B cell (primary cell): ENCODE results near the gene OTOP3. TPM values are rescaled to one million over a fixed set of nuclear protein-coding genes. Genes with fewer than 3 reads are reported as not detected.

Experiments used
- ATAC-seq: fragments of 200-7000 bp; cut with Tn5 transposase; one replicate; pipeline ENCODE4 v1.10.0; 2021; ENCODE audit warnings: low read depth, mild to moderate bottlenecking, moderate number of reproducible peaks, moderate library complexity
- CTCF ChIA-PET: fragments of 350-600 bp; sonication (Branson Sonifier 250); formaldehyde crosslinking; loops from one replicate; lab custom pipeline; 2021; ENCODE audit warnings: antibody characterized with exemption, inconsistent platforms; lab: Charles Lee
- POLR2A ChIA-PET: fragments of 350-600 bp; sonication (Branson Sonifier 250); formaldehyde crosslinking; loops from one replicate; lab custom pipeline; 2021; ENCODE audit warnings: antibody characterized with exemption; lab: Charles Lee
- DNase-seq: peaks from one replicate; pipeline ENCODE4 v3.0.0; 2013
- H2AFZ ChIP-seq: 2 replicates; pipeline ENCODE4 v1.6.1; 2012; ENCODE audit warnings: mild to moderate bottlenecking, low read depth, low read length; ENCODE audit not compliant: insufficient read depth, poor library complexity, severe bottlenecking
- H3K27ac ChIP-seq, 2 donors: 1 replicate in 1 of 2; 2 replicates in 1 of 2; pipeline ENCODE4 v1.5.1; 2012 to 2013; ENCODE audit warnings: low read length in 2 of 2, mild to moderate bottlenecking in 2 of 2, moderate library complexity in 1 of 2
- H3K27me3 ChIP-seq, 4 experiments: fragments of 200-600 bp in 1 of 4; sonication (generic) in 1 of 4; replicated peaks in 1 of 4; 1 replicate in 2 of 4; 2 replicates in 2 of 4; pipeline versions ENCODE4 v1.6.1 to v1.7.0; 2013 to 2016; ENCODE audit warnings: low read length in 3 of 4, mild to moderate bottlenecking in 2 of 4, mixed read lengths in 1 of 4, moderate library complexity in 1 of 4; ENCODE audit not compliant: insufficient read depth in 4 of 4, control insufficient read depth in 3 of 4; ENCODE audit errors: control extremely low read depth in 1 of 4
- H3K36me3 ChIP-seq, 2 experiments: replicated peaks in 1 of 2; 1 replicate in 1 of 2; 2 replicates in 1 of 2; pipeline versions ENCODE4 v1.6.1 to v1.7.1; 2013; ENCODE audit warnings: low read length in 1 of 2; ENCODE audit not compliant: insufficient read depth in 2 of 2, control insufficient read depth in 1 of 2; ENCODE audit errors: control extremely low read depth in 1 of 2, extremely low read depth in 1 of 2
- H3K4me1 ChIP-seq, 2 donors: fragments of 200-600 bp in 1 of 2; sonication (generic) in 1 of 2; 1 replicate in 1 of 2; 2 replicates in 1 of 2; pipeline versions ENCODE4 v1.5.1 to v1.6.1; 2013 to 2017; ENCODE audit warnings: low read length in 2 of 2; ENCODE audit not compliant: control insufficient read depth in 2 of 2, insufficient read depth in 2 of 2
- H3K4me2 ChIP-seq: replicated peaks from 2 replicates; pipeline ENCODE3; 2012; ENCODE audit warnings: mild to moderate bottlenecking, low read depth, low read length; ENCODE audit not compliant: poor library complexity, severe bottlenecking
- H3K4me3 ChIP-seq, 5 experiments: fragments of 200-600 bp in 1 of 5; sonication (generic) in 1 of 5; 1 replicate in 3 of 5; 2 replicates in 2 of 5; pipeline versions ENCODE4 v1.5.1 to v1.7.0; 2011 to 2016; ENCODE audit warnings: low read length in 4 of 5, mild to moderate bottlenecking in 4 of 5, low read depth in 2 of 5, control low read depth in 1 of 5, moderate library complexity in 1 of 5; ENCODE audit not compliant: insufficient read depth in 1 of 5; ENCODE audit errors: control extremely low read depth in 1 of 5, extremely low read depth in 1 of 5
- H3K79me2 ChIP-seq: fragments of 200-600 bp; sonication (generic); one replicate; pipeline ENCODE4 v1.6.0; 2016; ENCODE audit warnings: low read length; ENCODE audit not compliant: control insufficient read depth, insufficient read depth
- H3K9ac ChIP-seq: fragments of 200-600 bp; sonication (generic); 2 replicates; pipeline ENCODE4 v1.6.1; 2017; ENCODE audit warnings: mild to moderate bottlenecking, low read length, moderate library complexity
- H3K9me3 ChIP-seq, 3 donors: one replicate each; pipeline versions ENCODE4 v1.6.1 to v1.7.1; 2013; ENCODE audit warnings: low read length in 2 of 3; ENCODE audit not compliant: control insufficient read depth in 2 of 3, insufficient read depth in 1 of 3; ENCODE audit errors: control extremely low read depth in 1 of 3
- H4K20me1 ChIP-seq: 2 replicates; pipeline ENCODE4 v1.6.0; 2012; ENCODE audit warnings: mild to moderate bottlenecking, low read length; ENCODE audit not compliant: insufficient read depth, control insufficient read depth, poor library complexity, severe bottlenecking
- H3K27ac Mint-ChIP-seq: one replicate; pipeline ENCODE4 v1.8.0; 2021; ENCODE audit warnings: mixed read lengths
- H3K27me3 Mint-ChIP-seq: one replicate; pipeline ENCODE4 v1.8.0; 2021; ENCODE audit warnings: mixed read lengths
- H3K4me1 Mint-ChIP-seq: one replicate; pipeline ENCODE4 v1.8.0; 2021; ENCODE audit warnings: mixed read lengths
- H3K4me3 Mint-ChIP-seq: one replicate; pipeline ENCODE4 v1.8.0; 2021; ENCODE audit warnings: mixed read lengths
- H3K9me3 Mint-ChIP-seq: one replicate; pipeline ENCODE4 v1.8.0; 2022; ENCODE audit warnings: mixed read lengths; ENCODE audit not compliant: insufficient read depth
- CTCF ChIP-seq: fragments of 200-600 bp; IDR thresholded peaks from one replicate; pipeline ENCODE4 v1.8.0; 2022; ENCODE audit warnings: antibody characterized with exemption, mild to moderate bottlenecking
- EZH2 ChIP-seq: IDR thresholded peaks from 2 replicates; pipeline ENCODE4 v1.6.1; 2012; ENCODE audit warnings: borderline replicate concordance, low read depth, mild to moderate bottlenecking, moderate library complexity, low read length; ENCODE audit not compliant: insufficient read depth, poor library complexity, severe bottlenecking
- WGBS: methylation state at CpG from one replicate; pipeline ENCODE4 v1.1.5; 2013; ENCODE audit warnings: missing lambda C conversion rate; ENCODE audit not compliant: insufficient coverage; 5-methylcytosine and 5-hydroxymethylcytosine counted together
- intact Hi-C: fragments of 100-400 bp; cut with micrococcal nuclease; formaldehyde crosslinking; loops from one replicate; pipeline ENCODE4 v1.10.0; 2022
- polyA plus RNA-seq: library from polyadenylated mRNA; depleted of rRNA; stranded (reverse); fragments of >200 nt; gene quantifications from 2 replicates; pipeline ENCODE4 v1.2.3, GENCODE V29; 2012
- total RNA-seq, 2 donors: library from RNA; stranded (reverse); fragments of 120-200 nt in 1 of 2; gene quantifications; 1 replicate in 1 of 2; 2 replicates in 1 of 2; pipeline versions ENCODE4 v1.2.3 to v1.2.4, GENCODE V29; 2013 to 2022

The OTOP3 gene
- total and polyA plus RNA-seq, 2 donors (not counting 1 experiment from before 2014, with no cell fraction given): not detected

- Histone ChIP-seq H3K36me3 (no peaks in the 10 kb centered on the region), H3K9ac (no peak overlapping the region)
- CTCF ChIA-PET: interaction anchor here (0.5 to 4.9 kb wide), 26 partner anchors 9 to 356 kb away, joined by 3 to 139 read pairs (median 8); partner anchors contain the start of genes ARMC7, HID1, MRPL58 and NUP85
Observed at GRCh38 chr17:74959826-74960515, 24.3 kb downstream of the OTOP3 start.

More at GRCh38 chr17:74959826-74960515, 24.3 kb downstream of the OTOP3 start:
- H4K20me1 ChIP-seq: no peaks in the 10 kb centered on the region
- no peak overlapping the region for H3K27ac ChIP-seq
- H3K79me2 ChIP-seq: no peaks in the 10 kb centered on the region
- H2AFZ ChIP-seq: no peak overlapping the region
- H3K4me3 Mint-ChIP-seq: no peak overlapping the region
- H3K4me2 ChIP-seq: no peak overlapping the region
- peaks cover 5% of the 10 kb centered on the region for H3K27me3 Mint-ChIP-seq
- 73% methylated on average over 11 of the region's 14 CpGs for WGBS
- no peak overlapping the region for H3K4me3 ChIP-seq
- ATAC-seq (no peak), DNase-seq (no peak)
- peaks cover 7% of the 10 kb centered on the region for H3K4me1 Mint-ChIP-seq
- POLR2A ChIA-PET: interaction anchor here (0.8 kb wide), 1 partner anchor 154 kb away, joined by 8 read pairs; no protein-coding TSS in a partner anchor
- H3K4me1 ChIP-seq: peaks cover 2 to 16% of the 10 kb centered on the region in 2 donors
- H3K9me3 Mint-ChIP-seq: no peaks in the 10 kb centered on the region
- intact Hi-C loops: loop anchor here (2.0 kb wide), 1 partner anchor 453 kb away; no protein-coding TSS in a partner anchor
- no peaks in the 10 kb centered on the region for H3K9me3 ChIP-seq
- H3K27me3 ChIP-seq: peaks cover 0 to 12% (median 0%) of the 10 kb centered on the region in 4 experiments
- H3K27ac Mint-ChIP-seq: no peak overlapping the region
- TF ChIP-seq CTCF: no peak
- TF ChIP-seq EZH2: no peak
